ENCODE measurements around the gene CDK1. TPM values are rescaled to one million over a fixed set of nuclear protein-coding genes. Genes with fewer than 3 reads are reported as not detected.

Gene CDK1
- total and polyA plus RNA-seq, 2 experiments from 2014 or later = 23.1 to 33.6 TPM

DNA sequence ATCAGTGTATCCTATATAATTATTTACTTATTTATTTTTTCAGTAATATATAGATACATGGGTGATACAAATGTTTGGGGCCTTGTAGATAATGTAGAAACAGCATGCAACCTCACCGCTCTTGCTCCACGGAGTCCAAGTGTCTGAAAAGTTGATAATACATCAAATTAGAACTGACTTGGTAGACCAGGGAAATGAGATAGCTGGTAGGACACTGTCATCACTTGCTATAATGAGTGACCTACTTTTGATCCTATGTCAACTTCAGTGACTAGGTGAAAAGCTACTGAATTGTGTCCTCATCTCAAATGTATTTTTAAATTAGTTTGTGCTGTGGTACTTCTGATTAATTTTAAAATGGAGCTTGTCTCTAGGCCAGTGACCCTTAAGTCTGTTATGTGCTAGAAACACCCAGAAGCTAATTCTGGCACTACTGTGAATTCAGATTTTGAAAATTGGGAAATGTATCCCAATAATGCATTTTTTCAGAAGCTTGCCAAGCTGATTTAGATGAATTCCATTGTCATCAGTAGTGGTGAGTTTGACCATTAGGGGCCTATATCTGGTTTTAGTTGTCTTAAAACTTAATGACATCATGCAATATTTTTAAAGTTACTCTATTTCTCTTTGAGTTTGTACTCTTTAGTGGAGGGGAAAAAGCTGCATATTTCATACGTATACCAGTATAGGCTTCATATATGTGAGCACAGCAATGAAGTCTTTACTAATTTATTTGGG is 17.4 kb downstream of the CDK1 start:
- no peak for DNase-seq (ENCODE audit: low spot score)
- 93% methylated on average over 3 of the region's 3 CpGs for WGBS (ENCODE audit: low lambda C conversion rate, missing lambda C conversion rate)
- Histone ChIP-seq H3K4me3 (no peak overlapping the region), H3K9me3 (ENCODE audit: low read depth) (no peaks in the 10 kb centered on the region), H3K79me2 (peaks cover 5% of the 10 kb centered on the region), H3K4me2 (no peak overlapping the region), H3K27ac (no peak overlapping the region), H4K20me1 (ENCODE audit: insufficient read depth, poor library complexity, severe bottlenecking) (no peaks in the 10 kb centered on the region), H2AFZ (no peak overlapping the region), H3K36me3 (replicated peaks; ENCODE audit: insufficient read depth, low read depth) (no peaks in the 10 kb centered on the region), H3K9me2 (replicated peaks; ENCODE audit: insufficient read depth) (no peaks in the 10 kb centered on the region), H3K4me1 (ENCODE audit: insufficient read depth) (no peaks in the 10 kb centered on the region), H3K27me3 (no peaks in the 10 kb centered on the region)
- TF ChIP-seq EZH2phosphoT487 (IDR thresholded peaks at IDR 0.05; ENCODE audit: low read depth, severe bottlenecking, unreplicated experiment) = no peak
- TF ChIP-seq, protein P1, sequence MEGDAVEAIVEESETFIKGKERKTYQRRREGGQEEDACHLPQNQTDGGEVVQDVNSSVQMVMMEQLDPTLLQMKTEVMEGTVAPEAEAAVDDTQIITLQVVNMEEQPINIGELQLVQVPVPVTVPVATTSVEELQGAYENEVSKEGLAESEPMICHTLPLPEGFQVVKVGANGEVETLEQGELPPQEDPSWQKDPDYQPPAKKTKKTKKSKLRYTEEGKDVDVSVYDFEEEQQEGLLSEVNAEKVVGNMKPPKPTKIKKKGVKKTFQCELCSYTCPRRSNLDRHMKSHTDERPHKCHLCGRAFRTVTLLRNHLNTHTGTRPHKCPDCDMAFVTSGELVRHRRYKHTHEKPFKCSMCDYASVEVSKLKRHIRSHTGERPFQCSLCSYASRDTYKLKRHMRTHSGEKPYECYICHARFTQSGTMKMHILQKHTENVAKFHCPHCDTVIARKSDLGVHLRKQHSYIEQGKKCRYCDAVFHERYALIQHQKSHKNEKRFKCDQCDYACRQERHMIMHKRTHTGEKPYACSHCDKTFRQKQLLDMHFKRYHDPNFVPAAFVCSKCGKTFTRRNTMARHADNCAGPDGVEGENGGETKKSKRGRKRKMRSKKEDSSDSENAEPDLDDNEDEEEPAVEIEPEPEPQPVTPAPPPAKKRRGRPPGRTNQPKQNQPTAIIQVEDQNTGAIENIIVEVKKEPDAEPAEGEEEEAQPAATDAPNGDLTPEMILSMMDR (IDR thresholded peaks at IDR 0.05; ENCODE audit: poor library complexity) = no peak
- no peak for TF ChIP-seq EZH2 (IDR thresholded peaks at IDR 0.05; ENCODE audit: borderline replicate concordance)

DNA sequence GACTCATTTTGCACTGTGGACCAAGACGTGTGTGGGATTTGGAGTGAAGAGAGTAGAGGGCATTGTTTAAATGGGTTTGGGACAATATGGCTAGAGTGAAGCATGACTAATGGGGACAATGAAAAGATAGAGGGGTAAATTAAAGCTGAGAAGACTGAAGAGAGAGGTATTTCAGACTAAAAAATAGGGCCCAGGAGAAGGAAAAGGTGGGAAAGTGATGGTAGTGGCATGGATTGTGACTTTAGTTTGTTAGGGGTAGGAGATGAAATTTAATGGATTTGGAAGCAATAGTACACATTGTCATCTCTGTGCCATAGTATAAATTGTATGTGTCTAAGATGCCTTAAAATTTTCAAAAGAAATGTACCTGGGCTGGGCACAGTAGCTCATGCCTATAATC is 18.2 kb downstream of the CDK1 start:
- Histone ChIP-seq H3K36me3 (replicated peaks; ENCODE audit: insufficient read depth, low read depth) (no peaks in the 10 kb centered on the region), H2AFZ (no peak overlapping the region), H3K4me1 (ENCODE audit: insufficient read depth) (peaks cover 2% of the 10 kb centered on the region), H3K79me2 (peaks cover 2% of the 10 kb centered on the region), H3K9me3 (ENCODE audit: low read depth) (no peaks in the 10 kb centered on the region), H3K27ac (no peak overlapping the region), H4K20me1 (ENCODE audit: insufficient read depth, poor library complexity, severe bottlenecking) (no peaks in the 10 kb centered on the region), H3K4me3 (no peak overlapping the region), H3K9me2 (replicated peaks; ENCODE audit: insufficient read depth) (no peaks in the 10 kb centered on the region), H3K27me3 (no peaks in the 10 kb centered on the region), H3K4me2 (no peak overlapping the region)
- whole genome bisulfite sequencing (ENCODE audit: low lambda C conversion rate, missing lambda C conversion rate) = 100% methylated on average over 1 of the region's 1 CpG
- TF ChIP-seq, protein P1 (IDR thresholded peaks at IDR 0.05; ENCODE audit: poor library complexity) = no peak
- DNase-seq (ENCODE audit: low spot score) = no peak

DNA sequence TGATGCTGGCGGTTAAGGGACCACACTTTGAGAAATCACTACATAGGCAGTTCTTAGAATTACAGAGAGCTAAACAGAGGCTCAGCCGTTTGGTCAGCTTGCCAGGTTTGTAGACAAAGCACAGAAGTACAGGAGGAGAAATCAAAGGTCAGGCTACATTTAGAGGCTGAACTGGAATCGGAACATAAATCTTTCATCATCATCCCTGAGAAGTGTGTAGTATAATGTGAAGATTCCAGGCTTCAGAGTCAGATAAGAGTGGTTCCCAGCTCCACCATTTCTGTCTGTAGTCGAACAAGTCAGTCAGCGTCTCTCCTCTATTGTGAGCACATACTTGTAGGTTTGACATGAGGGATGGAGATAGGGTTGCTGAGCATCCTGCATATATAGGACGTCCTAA is 18.9 kb downstream of the CDK1 start:
- no peaks in the 10 kb centered on the region for H3K9me3 ChIP-seq (ENCODE audit: low read depth)
- no peak for DNase-seq (ENCODE audit: low spot score)
- H4K20me1 ChIP-seq (ENCODE audit: insufficient read depth, poor library complexity, severe bottlenecking) = no peaks in the 10 kb centered on the region
- H3K36me3 ChIP-seq (replicated peaks; ENCODE audit: insufficient read depth, low read depth) = no peaks in the 10 kb centered on the region
- H3K79me2 ChIP-seq = no peaks in the 10 kb centered on the region
- no peak overlapping the region for H3K27ac ChIP-seq
- H2AFZ ChIP-seq = no peak overlapping the region
- no peaks in the 10 kb centered on the region for H3K9me2 ChIP-seq (replicated peaks; ENCODE audit: insufficient read depth)
- TF ChIP-seq EZH2 (IDR thresholded peaks at IDR 0.05; ENCODE audit: borderline replicate concordance) (no peak), EZH2phosphoT487 (IDR thresholded peaks at IDR 0.05; ENCODE audit: low read depth, severe bottlenecking, unreplicated experiment) (no peak)
- TF ChIP-seq, protein P1 (IDR thresholded peaks at IDR 0.05; ENCODE audit: poor library complexity) = no peak
- H3K4me1 ChIP-seq (ENCODE audit: insufficient read depth) = peaks cover 6% of the 10 kb centered on the region
- no peak overlapping the region for H3K4me3 ChIP-seq
- no peaks in the 10 kb centered on the region for H3K27me3 ChIP-seq
- no peak overlapping the region for H3K4me2 ChIP-seq
- WGBS (ENCODE audit: low lambda C conversion rate, missing lambda C conversion rate) = 74% methylated on average over 6 of the region's 6 CpGs
